ENCODE data around the gene SNRPD3. TPM values are rescaled to one million over a fixed set of nuclear protein-coding genes. Genes with fewer than 3 reads are reported as not detected.

The SNRPD3 gene
- total RNA-seq, 1 donor, result 112 TPM

GRCh38 chr22:24553597-24554312, 2.0 kb upstream of the SNRPD3 start:
- DNase-seq (ENCODE audit: low read depth), result peak; percentile 16
- H3K4me3 ChIP-seq (ENCODE audit: low read depth, low read length), result peak overlapping the region; percentile 91
- TF ChIP-seq CTCF (IDR thresholded peaks at IDR 0.05; ENCODE audit: insufficient read depth, low read length), result no peak

- DNase-seq (ENCODE audit: low read depth), result peak; percentile 43
- no peak for TF ChIP-seq CTCF (IDR thresholded peaks at IDR 0.05; ENCODE audit: insufficient read depth, low read length)
- peak within 1 kb of the TSS; percentile 91 for H3K4me3 ChIP-seq (ENCODE audit: low read depth, low read length)
These were observed 1.3 kb upstream of the SNRPD3 start, which contains the start of gene GUCD1 for GRCh38 chr22:24554313-24555164. GUCD1 (minus strand) TSS chr22:24555138; CDS start chr22:24554991, 147 bp downstream.

- TF ChIP-seq CTCF (IDR thresholded peaks at IDR 0.05; ENCODE audit: insufficient read depth, low read length), result no peak
- no peak overlapping the region for H3K4me3 ChIP-seq (ENCODE audit: low read depth, low read length)
- DNase-seq (ENCODE audit: low read depth), result no peak
These were observed 3.7 kb downstream of the SNRPD3 start for GRCh38 chr22:24559471-24559870.

GRCh38 chr22:24563246-24563645, 7.4 kb downstream of the SNRPD3 start:
- TF ChIP-seq CTCF (IDR thresholded peaks at IDR 0.05; ENCODE audit: insufficient read depth, low read length), result no peak
- no peak for DNase-seq (ENCODE audit: low read depth)
- H3K4me3 ChIP-seq (ENCODE audit: low read depth, low read length), result no peak overlapping the region

- DNase-seq (ENCODE audit: low read depth), result peak; percentile 34
- H3K4me3 ChIP-seq (ENCODE audit: low read depth, low read length), result no peak overlapping the region
- TF ChIP-seq CTCF (IDR thresholded peaks at IDR 0.05; ENCODE audit: insufficient read depth, low read length), result no peak
These were observed 8.7 kb downstream of the SNRPD3 start for GRCh38 chr22:24564376-24565058.

GRCh38 chr22:24565077-24565476, 9.3 kb downstream of the SNRPD3 start:
- TF ChIP-seq CTCF (IDR thresholded peaks at IDR 0.05; ENCODE audit: insufficient read depth, low read length), result no peak
- DNase-seq (ENCODE audit: low read depth), result no peak

More at GRCh38 chr22:24565077-24565476, 9.3 kb downstream of the SNRPD3 start:
- no peak overlapping the region for H3K4me3 ChIP-seq (ENCODE audit: low read depth, low read length)

Measured in fibroblast of the aortic adventitia (primary cell).